T-helper 22 cell (primary cell): ENCODE data around the gene LHFPL2.

Source experiments
- DNase-seq: peaks from one replicate; pipeline ENCODE4 v3.0.0-alpha.2; 2020; ENCODE audit warnings: low read depth

The LHFPL2 gene

GRCh38 chr5:78594610-78595457, 53.7 kb downstream of the LHFPL2 start:
- no peak for DNase-seq

GRCh38 chr5:78594021-78594420, 54.6 kb downstream of the LHFPL2 start:
- no peak for DNase-seq

- no peak for DNase-seq
Measured at GRCh38 chr5:78593465-78593864, 55.1 kb downstream of the LHFPL2 start.

- DNase-seq = no peak
Measured at GRCh38 chr5:78592735-78593386, 55.7 kb downstream of the LHFPL2 start.

GRCh38 chr5:78591972-78592700, 56.4 kb downstream of the LHFPL2 start:
- no peak for DNase-seq

GRCh38 chr5:78591138-78591612, 57.4 kb downstream of the LHFPL2 start:
- no peak for DNase-seq

GRCh38 chr5:78589923-78590322, 58.6 kb downstream of the LHFPL2 start:
- no peak for DNase-seq

- no peak for DNase-seq
Measured at GRCh38 chr5:78588507-78588906, 60.1 kb downstream of the LHFPL2 start.

- no peak for DNase-seq
Measured at GRCh38 chr5:78587775-78588291, 60.7 kb downstream of the LHFPL2 start.

GRCh38 chr5:78587081-78587774, 61.3 kb downstream of the LHFPL2 start:
- DNase-seq = no peak

GRCh38 chr5:78586251-78586650, 62.3 kb downstream of the LHFPL2 start:
- DNase-seq = no peak

- DNase-seq = no peak
Measured at GRCh38 chr5:78578015-78578414, 70.6 kb downstream of the LHFPL2 start.

- DNase-seq = no peak
Measured at GRCh38 chr5:78577071-78577807, 71.3 kb downstream of the LHFPL2 start.

GRCh38 chr5:78576376-78576775, 72.2 kb downstream of the LHFPL2 start:
- DNase-seq = no peak

GRCh38 chr5:78574731-78575161, 73.8 kb downstream of the LHFPL2 start:
- no peak for DNase-seq

GRCh38 chr5:78574131-78574673, 74.4 kb downstream of the LHFPL2 start:
- DNase-seq = no peak

- DNase-seq = no peak
Measured at GRCh38 chr5:78573318-78573717, 75.3 kb downstream of the LHFPL2 start.

GRCh38 chr5:78570646-78571045, 77.9 kb downstream of the LHFPL2 start:
- DNase-seq = no peak

- DNase-seq = no peak
Measured at GRCh38 chr5:78569441-78569840, 79.1 kb downstream of the LHFPL2 start.

- DNase-seq = no peak
Measured at GRCh38 chr5:78568676-78569075, 79.9 kb downstream of the LHFPL2 start.

- DNase-seq = no peak
Measured at GRCh38 chr5:78568212-78568611, 80.4 kb downstream of the LHFPL2 start.
